HepG2 (cell line): ENCODE results near the gene GRB2. TPM values are rescaled to one million over a fixed set of nuclear protein-coding genes. Genes with fewer than 3 reads are reported as not detected.

Experiments used
- BRCA1 ChIP-seq: sonication (generic); formaldehyde crosslinking; IDR thresholded peaks from 2 replicates; pipeline ENCODE4 v1.4.0; 2020; ENCODE audit warnings: missing genetic modification reagents
- CBFB ChIP-seq: sonication (generic); formaldehyde crosslinking; IDR thresholded peaks from 2 replicates; pipeline ENCODE4 v1.4.0; 2020; ENCODE audit warnings: missing genetic modification reagents
- CBX5 ChIP-seq: sonication (generic); formaldehyde crosslinking; IDR thresholded peaks from 2 replicates; pipeline ENCODE4 v1.4.0; 2020; ENCODE audit warnings: missing genetic modification reagents, borderline replicate concordance
- DPF2 ChIP-seq: sonication (generic); formaldehyde crosslinking; IDR thresholded peaks from 2 replicates; pipeline ENCODE4 v1.4.0; 2020; ENCODE audit warnings: mild to moderate bottlenecking, low read depth, missing genetic modification reagents, borderline replicate concordance
- DZIP1 ChIP-seq: sonication (generic); formaldehyde crosslinking; IDR thresholded peaks from 2 replicates; pipeline ENCODE4 v1.5.0; 2020; ENCODE audit warnings: mild to moderate bottlenecking, missing genetic modification reagents
- FOXA3 ChIP-seq: IDR thresholded peaks from 2 replicates; pipeline ENCODE4 v1.6.1; 2016; ENCODE audit warnings: missing genetic modification reagents, missing compliant biosample characterization
- KMT2B ChIP-seq: IDR thresholded peaks from 2 replicates; pipeline ENCODE4 v1.6.1; 2016; ENCODE audit warnings: missing genetic modification reagents, missing compliant biosample characterization
- MXD3 ChIP-seq: IDR thresholded peaks from 2 replicates; pipeline ENCODE4 v1.6.1; 2016; ENCODE audit warnings: mild to moderate bottlenecking, missing biosample characterization, missing genetic modification reagents
- RARA ChIP-seq: IDR thresholded peaks from 2 replicates; pipeline ENCODE4 v1.6.1; 2016; ENCODE audit warnings: missing genetic modification reagents, missing compliant biosample characterization
- RBM22 ChIP-seq: fragments of 200-400 bp; formaldehyde crosslinking; optimal IDR thresholded peaks from 2 replicates; pipeline ENCODE3; 2017; ENCODE audit warnings: mild to moderate bottlenecking, low read length, moderate library complexity
- SIX4 ChIP-seq: sonication (generic); formaldehyde crosslinking; IDR thresholded peaks from 2 replicates; pipeline ENCODE4 v1.4.0; 2020; ENCODE audit warnings: missing genetic modification reagents
- ZBTB7A ChIP-seq: sonication (generic); formaldehyde crosslinking; IDR thresholded peaks from 2 replicates; pipeline ENCODE4 v1.8.0; 2022; ENCODE audit warnings: mild to moderate bottlenecking, missing genetic modification reagents
- ZNF552 ChIP-seq: sonication (generic); formaldehyde crosslinking; IDR thresholded peaks from 2 replicates; pipeline ENCODE4 v1.9.0; 2022; ENCODE audit warnings: missing genetic modification reagents, mild to moderate bottlenecking, borderline replicate concordance
- ZNF589 ChIP-seq: sonication (generic); formaldehyde crosslinking; conservative IDR thresholded peaks from 2 replicates; pipeline ENCODE4 v1.8.0; 2022; ENCODE audit warnings: mild to moderate bottlenecking, moderate library complexity, missing genetic modification reagents
- ZNF674 ChIP-seq: sonication (generic); formaldehyde crosslinking; IDR thresholded peaks from 2 replicates; pipeline ENCODE4 v1.5.0; 2020; ENCODE audit warnings: low read depth, mild to moderate bottlenecking, missing genetic modification reagents
- ZNF891 ChIP-seq: sonication (generic); formaldehyde crosslinking; IDR thresholded peaks from 2 replicates; pipeline ENCODE4 v1.5.0; 2020; ENCODE audit warnings: mild to moderate bottlenecking, missing genetic modification reagents
- ZSCAN22 ChIP-seq: sonication (generic); formaldehyde crosslinking; IDR thresholded peaks from 2 replicates; pipeline ENCODE4 v1.4.0; 2020; ENCODE audit warnings: mild to moderate bottlenecking, missing genetic modification reagents
- ZUFSP ChIP-seq: sonication (generic); formaldehyde crosslinking; IDR thresholded peaks from 2 replicates; pipeline ENCODE4 v1.9.0; 2021; ENCODE audit warnings: missing genetic modification reagents, mild to moderate bottlenecking, borderline replicate concordance
- polyA plus RNA-seq, 8 experiments: library from polyadenylated mRNA; depleted of rRNA in 3 of 8; stranded (reverse) in 7 of 8; unstranded in 1 of 8; fragments of >200 nt; fragmentation: Illumina TruSeq in 4 of 8; extraction: Trizol in 4 of 8; gene quantifications; 2 replicates each; pipeline versions ENCODE4 v1.2.1 to v1.2.3, GENCODE V29; 2011 to 2016; ENCODE audit warnings: low read depth in 4 of 8, missing spikeins in 1 of 8, mixed read lengths in 1 of 8; ENCODE audit not compliant: insufficient read depth in 1 of 8
- total RNA-seq, 5 experiments: library from RNA; depleted of rRNA; stranded (reverse); fragments of >200 nt; fragmentation: Illumina TruSeq; extraction: Trizol; gene quantifications; 2 replicates each; pipeline ENCODE4 v1.2.3, GENCODE V29; 2016; ENCODE audit warnings: low read depth in 1 of 5
- TF ChIP-seq, protein P1 (sequence below): sonication (generic); formaldehyde crosslinking; IDR thresholded peaks from 2 replicates; pipeline ENCODE4 v1.5.0; 2020; ENCODE audit warnings: missing genetic modification reagents, mild to moderate bottlenecking, borderline replicate concordance
- TF ChIP-seq, protein P2 (sequence below): sonication (generic); formaldehyde crosslinking; IDR thresholded peaks from 2 replicates; pipeline ENCODE4 v1.8.1; 2023; ENCODE audit warnings: mild to moderate bottlenecking, moderate library complexity, missing genetic modification reagents
- TF ChIP-seq, protein P3 (sequence below): sonication (generic); formaldehyde crosslinking; IDR thresholded peaks from 2 replicates; pipeline ENCODE4 v1.4.0; 2020; ENCODE audit warnings: missing genetic modification reagents

GRB2 gene
- total and polyA plus RNA-seq, 2 of the 13 experiments (the other 11 are each of a cell fraction or from before 2014, with no cell fraction given), result 84.6 to 92.3 TPM

- TF ChIP-seq ZNF891 (CRISPR knock-in tag) (peak; percentile 87), DPF2 (CRISPR knock-in tag) (no peak), MXD3 (CRISPR knock-in tag) (peak; percentile 66), ZUFSP (CRISPR knock-in tag) (no peak), FOXA3 (peak; percentile 50), SIX4 (CRISPR knock-in tag) (no peak), CBX5 (CRISPR knock-in tag) (peak; percentile 57; the same call in 1 of the 2 replicates), RARA (CRISPR knock-in tag) (peak; percentile 51; the same call in 1 of the 2 replicates), ZNF589 (CRISPR knock-in tag) (peak; percentile 81; the same call in 1 of the 2 replicates), ZNF552 (CRISPR knock-in tag) (no peak), ZSCAN22 (peak; percentile 64; the same call in 1 of the 2 replicates), ZBTB7A (CRISPR knock-in tag) (0 out of 2 replicates have a peak, but pooled peaks have one; percentile 47), KMT2B (peak; percentile 95), ZNF674 (no peak), DZIP1 (CRISPR knock-in tag) (peak; percentile 73; the same call in 1 of the 2 replicates), BRCA1 (CRISPR knock-in tag) (no peak; the same call in 1 of the 2 replicates), RBM22 (peak; percentile 18), CBFB (peak; percentile 53)
- TF ChIP-seq, protein P1, sequence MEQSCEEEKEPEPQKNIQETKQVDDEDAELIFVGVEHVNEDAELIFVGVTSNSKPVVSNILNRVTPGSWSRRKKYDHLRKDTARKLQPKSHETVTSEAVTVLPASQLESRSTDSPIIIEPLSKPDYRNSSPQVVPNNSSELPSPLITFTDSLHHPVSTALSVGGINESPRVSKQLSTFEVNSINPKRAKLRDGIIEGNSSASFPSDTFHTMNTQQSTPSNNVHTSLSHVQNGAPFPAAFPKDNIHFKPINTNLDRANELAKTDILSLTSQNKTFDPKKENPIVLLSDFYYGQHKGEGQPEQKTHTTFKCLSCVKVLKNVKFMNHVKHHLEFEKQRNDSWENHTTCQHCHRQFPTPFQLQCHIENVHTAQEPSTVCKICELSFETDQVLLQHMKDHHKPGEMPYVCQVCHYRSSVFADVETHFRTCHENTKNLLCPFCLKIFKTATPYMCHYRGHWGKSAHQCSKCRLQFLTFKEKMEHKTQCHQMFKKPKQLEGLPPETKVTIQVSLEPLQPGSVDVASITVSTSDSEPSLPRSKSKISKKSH (CRISPR knock-in tag), result peak; percentile 86; the same call in 1 of the 2 replicates
- TF ChIP-seq, protein P2, sequence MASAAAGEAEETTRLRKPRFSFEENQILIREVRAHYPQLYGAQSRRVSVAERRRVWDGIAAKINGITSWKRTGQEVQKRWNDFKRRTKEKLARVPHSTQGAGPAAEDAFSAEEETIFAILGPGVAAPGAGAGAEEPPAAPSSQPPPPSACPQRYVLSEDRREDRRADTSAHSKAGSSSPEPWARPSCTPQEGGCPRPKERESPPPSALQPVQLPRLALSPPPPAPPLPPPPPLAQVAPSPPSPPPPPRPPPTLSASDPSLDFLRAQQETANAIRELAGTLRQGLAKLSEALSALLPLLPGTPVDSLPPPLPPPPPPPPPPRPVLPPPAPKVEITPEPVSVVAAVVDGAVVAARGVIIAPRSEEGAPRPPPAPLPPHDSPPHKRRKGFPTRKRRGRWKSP (CRISPR knock-in tag), result peak; percentile 74; the same call in 1 of the 2 replicates
- TF ChIP-seq, protein P3, sequence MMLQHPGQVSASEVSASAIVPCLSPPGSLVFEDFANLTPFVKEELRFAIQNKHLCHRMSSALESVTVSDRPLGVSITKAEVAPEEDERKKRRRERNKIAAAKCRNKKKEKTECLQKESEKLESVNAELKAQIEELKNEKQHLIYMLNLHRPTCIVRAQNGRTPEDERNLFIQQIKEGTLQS (CRISPR knock-in tag), result no peak
These were observed 11.8 kb downstream of the GRB2 start (continued) for GRCh38 chr17:75393523-75394331.
